ENCODE data around the gene PFN3.
"Not testable (repeated sequence)": the region's sequence is repeated elsewhere in the genome, so short reads cannot be mapped to it uniquely, and the experiment has no call there.

- TF ChIP-seq CTCF (conservative IDR thresholded peaks at IDR 0.05; ENCODE audit: low read length); EZH2phosphoT487 (IDR thresholded peaks at IDR 0.05; ENCODE audit: borderline replicate concordance, low read depth, low read length): not testable (repeated sequence)
Measured at GRCh38 chr5:177420472-177420871, 20.0 kb upstream of the PFN3 start.
